Right ventricle myocardium superior (tissue), 1 donor: ENCODE results near the gene TRIM8. TPM values are rescaled to one million over a fixed set of nuclear protein-coding genes. Genes with fewer than 3 reads are reported as not detected.

ENCODE experiments used
- ATAC-seq: fragments of 200-7000 bp; cut with Tn5 transposase; one replicate; pipeline ENCODE4 v1.9.1; 2020; ENCODE audit warnings: mild to moderate bottlenecking; ENCODE audit not compliant: poor library complexity
- DNase-seq: peaks from one replicate; pipeline ENCODE4 v3.0.0-alpha.2; 2020
- intact Hi-C: fragments of 100-400 bp; cut with DNase I; formaldehyde crosslinking; loops from one replicate; pipeline ENCODE4 v1.11.2; 2022
- long read RNA-seq: library from polyadenylated mRNA; unstranded; transcript quantifications from one replicate; pipeline ENCODE4 v2.0.0, GENCODE V29; 2021
- total RNA-seq: library from RNA; stranded (reverse); fragmentation: NEBNext Ultra II Directional; extraction: Animal tissue kit (Norgen Biotek cat#: 25700); gene quantifications from one replicate; pipeline ENCODE4 v1.2.1, GENCODE V29; 2021
- donor health status: DM: no; HTN: yes; CAD: no; lungs with severe emphysema.

The TRIM8 gene
- total RNA-seq, result 103 TPM
- long read RNA-seq, full-length matches to known transcripts, result 303 of 367 reads
- long read RNA-seq, partial matches to known transcripts, result 6 of 367 reads
- long read RNA-seq, other reads (novel, unspliced or antisense), result 58 of 367 reads

GRCh38 chr10:102644066-102644645 is at the start of gene TRIM8:
Gene TRIM8 (plus strand): TSS chr10:102644479. CDS start chr10:102644618, 139 bp downstream.
- intact Hi-C loops, result no loop called here
- peak; percentile 75 for DNase-seq
- ATAC-seq, result no peak

- ATAC-seq, result peak; percentile 32
- intact Hi-C loops, result no loop called here
- no peak for DNase-seq
Observed at GRCh38 chr10:102595293-102595692, 49.0 kb upstream of the TRIM8 start.

DNA sequence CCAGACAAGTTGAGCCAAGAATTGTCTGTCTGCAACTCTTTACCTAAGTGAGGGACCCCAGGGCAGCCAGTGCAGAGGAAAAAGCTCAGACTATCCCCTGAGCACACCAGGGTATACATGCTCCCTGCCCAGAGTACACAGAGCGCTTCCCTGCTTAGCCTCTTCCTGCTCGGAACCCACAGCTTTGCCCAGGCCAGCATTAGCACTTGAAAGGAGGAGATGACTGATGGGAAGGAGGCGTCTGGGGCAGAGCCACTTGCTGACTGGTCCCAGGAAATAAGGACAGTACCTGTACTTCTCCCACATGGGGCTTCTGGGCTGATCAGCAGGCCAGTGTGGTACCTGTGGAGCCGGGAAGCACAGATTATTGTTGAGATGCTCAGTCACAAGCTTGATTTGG is 48.4 kb upstream of the TRIM8 start:
- intact Hi-C loops, result no loop called here
- no peak for ATAC-seq
- DNase-seq, result no peak

DNA sequence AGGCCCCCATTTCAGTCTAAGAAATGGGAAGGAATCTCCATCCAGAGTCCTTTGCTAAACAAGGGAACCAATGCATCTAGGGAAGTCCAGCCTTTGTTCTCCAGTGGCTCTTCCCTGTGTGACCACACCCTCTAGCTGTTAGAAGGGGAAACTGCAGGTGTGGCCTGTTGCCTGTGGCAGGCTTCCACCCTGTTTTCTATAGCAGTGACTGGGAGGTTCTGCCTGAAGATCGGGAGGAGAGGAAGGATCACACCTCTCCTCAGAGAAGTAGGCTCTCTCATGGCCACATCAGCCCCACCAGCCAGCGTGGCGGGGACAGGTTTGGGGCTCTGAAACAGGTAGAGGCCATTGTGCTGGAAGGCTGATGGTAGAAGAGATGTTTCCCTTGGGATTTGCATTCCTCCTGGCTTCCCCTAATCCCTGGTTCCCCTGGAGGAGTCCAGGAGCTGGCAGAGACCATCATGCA is 47.7 kb upstream of the TRIM8 start:
- intact Hi-C loops, result no loop called here
- ATAC-seq, result peak; percentile 66
- no peak for DNase-seq

GRCh38 chr10:102597131-102597991 is 46.9 kb upstream of the TRIM8 start:
- intact Hi-C loops, result no loop called here
- ATAC-seq (peak; percentile 48), DNase-seq (peak; percentile 71)

- intact Hi-C loops, result no loop called here
- no peak for ATAC-seq
- DNase-seq, result no peak
Observed at GRCh38 chr10:102598243-102598642, 46.0 kb upstream of the TRIM8 start.

DNA sequence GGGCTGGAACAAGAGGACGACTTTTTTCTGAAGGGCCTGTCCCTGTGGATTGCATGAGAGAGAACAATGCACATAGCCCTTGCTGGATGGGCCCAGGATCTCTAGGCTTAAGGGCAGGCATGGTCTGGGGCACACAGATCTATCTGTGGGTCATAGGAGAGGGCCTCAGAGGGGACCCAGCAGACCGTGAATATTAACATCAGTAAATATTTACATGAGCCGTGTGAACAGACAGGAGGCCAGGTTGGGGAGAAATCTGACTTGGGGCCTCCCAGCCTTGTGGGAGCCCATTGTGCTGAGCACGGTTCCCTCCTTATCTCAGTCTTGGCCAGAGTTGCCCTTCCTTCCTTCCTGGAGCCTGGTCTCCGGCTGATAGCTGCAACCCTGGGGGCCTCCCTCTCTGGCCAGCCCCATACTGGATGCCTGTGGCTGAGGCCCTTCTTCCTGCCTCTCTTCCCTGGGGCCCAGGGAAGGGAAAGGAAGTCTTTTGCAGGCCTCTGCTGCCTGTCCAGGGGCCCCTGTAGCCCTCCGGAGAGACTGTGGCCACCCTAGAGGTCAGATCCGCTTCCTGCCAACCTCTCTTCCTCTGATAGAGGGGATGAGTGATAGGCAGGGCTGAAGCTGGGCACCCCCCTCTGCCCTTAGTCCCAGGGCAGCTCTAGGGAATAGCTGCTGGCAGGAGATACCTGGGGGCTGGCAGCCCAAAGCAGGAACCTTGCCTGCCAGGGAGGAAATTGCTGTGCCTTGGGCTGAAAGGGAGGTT is 44.5 kb upstream of the TRIM8 start:
- peak; percentile 8 for ATAC-seq
- peak; percentile 67 for DNase-seq

GRCh38 chr10:102600816-102601215 is 43.5 kb upstream of the TRIM8 start:
- ATAC-seq (no peak), DNase-seq (no peak)
- intact Hi-C loops, result no loop called here

More for the DNA sequence above, 44.5 kb upstream of the TRIM8 start:
- intact Hi-C loops, result no loop called here

DNA sequence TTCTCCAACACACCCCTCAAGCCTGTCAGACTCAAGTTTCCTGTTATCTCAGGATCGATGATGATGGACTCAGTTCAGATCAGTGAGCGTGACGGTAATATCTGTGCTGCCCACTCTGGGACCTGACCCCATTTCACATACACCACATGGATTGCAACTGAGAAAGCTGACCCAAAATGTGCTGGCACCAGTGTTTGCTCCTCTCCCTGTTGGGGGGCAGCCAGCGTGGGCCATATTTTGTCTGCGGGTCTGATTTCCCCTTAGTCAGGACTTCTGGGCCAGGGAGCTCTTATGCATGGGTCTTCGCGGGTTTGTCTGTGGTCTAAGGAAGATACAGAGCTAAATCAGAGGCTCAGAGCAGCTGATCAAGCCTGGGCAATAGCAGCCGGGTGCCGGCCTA is 42.6 kb upstream of the TRIM8 start:
- intact Hi-C loops, result no loop called here
- no peak for ATAC-seq
- DNase-seq, result no peak

DNA sequence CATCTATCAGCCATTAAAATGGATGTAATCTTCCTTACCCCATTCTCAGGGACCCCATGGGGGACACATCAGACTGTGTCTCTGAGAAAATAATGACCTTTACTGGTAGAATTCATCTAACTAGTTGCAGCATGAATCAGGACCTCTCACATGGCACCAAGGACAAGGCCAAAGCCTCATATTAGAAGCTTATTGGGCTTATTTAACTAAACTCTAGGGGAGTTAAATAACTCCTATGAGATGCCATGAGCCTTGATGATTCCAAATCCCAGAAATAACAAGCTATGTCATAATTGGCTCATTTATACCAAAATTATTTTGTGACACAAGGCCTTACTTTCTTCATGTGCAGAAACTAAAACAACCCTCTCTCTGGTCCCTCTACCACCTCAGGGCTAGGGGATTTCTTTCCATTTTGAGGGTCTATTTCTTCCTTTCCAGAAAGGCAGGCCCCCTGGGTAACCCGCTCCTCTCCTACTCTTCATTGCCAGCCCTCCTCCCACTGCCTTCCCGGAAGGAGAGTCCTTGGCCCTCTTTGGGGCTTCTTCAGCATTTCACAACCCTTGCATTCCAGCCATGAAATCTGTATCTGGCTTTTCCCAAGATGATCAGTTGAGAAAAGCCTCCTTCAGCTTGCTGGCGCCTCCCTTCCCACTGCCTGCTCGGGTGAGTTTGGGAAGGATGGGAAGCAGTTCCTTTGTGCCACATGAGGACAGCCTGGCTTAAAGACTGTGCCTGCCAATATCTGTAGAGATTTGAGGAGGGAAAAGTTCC is 41.8 kb upstream of the TRIM8 start:
- intact Hi-C loops, result no loop called here

GRCh38 chr10:102603946-102604345 is 40.3 kb upstream of the TRIM8 start:
- ATAC-seq (peak; percentile 47), DNase-seq (peak; percentile 47)
- intact Hi-C loops, result no loop called here

More for the DNA sequence above, 41.8 kb upstream of the TRIM8 start:
- DNase-seq (peak; percentile 71), ATAC-seq (peak; percentile 71)

DNA sequence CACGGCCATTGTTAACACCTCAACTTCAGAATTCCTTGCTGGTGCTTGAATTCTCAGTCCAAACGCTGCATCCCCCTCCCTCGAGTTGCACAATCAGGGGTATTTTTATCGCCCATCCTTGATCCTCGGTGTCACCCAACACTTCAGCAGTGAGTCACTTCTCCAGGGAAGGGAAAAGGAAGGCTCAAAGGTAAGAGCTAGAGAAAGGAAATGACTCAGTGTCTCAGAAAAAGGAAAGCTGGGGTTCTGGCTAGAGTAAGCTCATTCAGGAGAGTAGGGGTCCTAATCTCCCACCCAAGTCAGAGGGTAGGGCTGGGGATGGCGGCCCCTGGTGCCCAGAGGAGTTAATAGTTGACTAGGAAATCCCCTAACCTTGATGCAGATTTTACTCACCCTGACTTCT is 39.8 kb upstream of the TRIM8 start:
- DNase-seq, result no peak
- ATAC-seq, result peak; percentile 19
- intact Hi-C loops, result no loop called here

- intact Hi-C loops, result no loop called here
- no peak for ATAC-seq
- DNase-seq, result no peak
Observed at GRCh38 chr10:102605712-102606111, 38.6 kb upstream of the TRIM8 start.

GRCh38 chr10:102608487-102608886 is 35.8 kb upstream of the TRIM8 start:
- DNase-seq (no peak), ATAC-seq (no peak)
- intact Hi-C loops, result no loop called here

DNA sequence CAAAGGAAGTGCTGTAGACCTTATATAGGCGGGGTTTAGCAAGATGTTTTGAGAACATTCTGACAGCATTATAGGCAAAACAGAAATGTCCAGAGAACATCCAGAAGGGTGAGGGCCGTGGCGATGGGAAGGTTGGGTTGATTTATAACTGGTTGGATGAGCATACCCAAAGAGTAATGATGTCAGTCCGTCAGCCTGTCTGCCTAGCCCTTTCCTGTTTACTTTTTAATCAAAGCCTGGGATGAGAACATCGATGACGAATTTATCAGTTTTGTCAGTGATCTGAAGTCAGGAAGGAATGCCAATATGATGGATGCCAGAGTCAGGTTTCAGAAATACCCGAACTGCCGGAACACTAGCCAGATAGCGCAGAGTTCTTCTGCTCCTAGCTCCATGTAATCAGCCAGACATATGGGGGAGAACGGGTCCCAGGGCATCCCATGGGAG is 33.8 kb upstream of the TRIM8 start:
- ATAC-seq (peak; percentile 12), DNase-seq (no peak)
- intact Hi-C loops, result no loop called here

- intact Hi-C loops, result no loop called here
- DNase-seq (no peak), ATAC-seq (no peak)
Observed at GRCh38 chr10:102611514-102612087, 32.7 kb upstream of the TRIM8 start.

DNA sequence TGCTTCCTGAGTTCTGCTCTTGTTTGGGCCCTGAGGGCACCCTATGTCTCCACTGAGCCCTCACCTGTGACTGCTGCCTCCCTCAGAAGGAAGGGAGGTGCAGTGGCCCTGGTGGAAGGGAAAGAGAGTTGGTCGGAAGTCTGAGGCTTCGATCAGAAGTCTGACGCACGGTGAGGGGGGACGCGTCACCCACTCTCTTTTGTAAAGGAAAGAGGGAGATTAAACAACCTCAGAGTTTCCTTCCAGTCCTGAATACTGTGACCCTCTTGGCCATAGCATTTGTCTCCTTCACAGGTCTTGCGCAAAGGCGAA is 31.4 kb upstream of the TRIM8 start:
- ATAC-seq (no peak), DNase-seq (no peak)
- intact Hi-C loops, result no loop called here

DNA sequence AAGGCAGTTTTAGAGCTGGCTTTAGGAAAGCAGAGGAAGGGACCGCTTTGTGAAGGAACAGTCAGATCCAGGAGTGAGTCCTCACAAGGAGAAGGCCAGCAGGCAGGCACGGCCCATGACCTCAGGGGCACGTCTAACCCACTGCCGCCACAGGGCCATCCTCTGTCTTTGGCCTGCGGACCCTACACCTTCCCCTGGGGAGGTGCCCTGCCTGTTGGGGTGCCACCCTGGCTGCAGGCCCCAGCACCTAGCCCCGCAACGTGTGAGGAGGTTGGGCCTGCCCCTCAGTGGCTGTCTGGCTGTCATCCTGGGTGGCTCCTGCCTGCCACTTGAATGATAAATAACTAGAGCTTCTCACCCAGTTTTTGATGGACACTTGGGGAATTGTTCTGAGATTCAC is 31.0 kb upstream of the TRIM8 start:
- intact Hi-C loops, result no loop called here
- DNase-seq, result no peak
- ATAC-seq, result no peak
